ENCODE measurements around the gene CDC6.
A peak's percentile ranks its signal among the peaks of the same experiment; 100 is the strongest.

The CDC6 gene

DNA sequence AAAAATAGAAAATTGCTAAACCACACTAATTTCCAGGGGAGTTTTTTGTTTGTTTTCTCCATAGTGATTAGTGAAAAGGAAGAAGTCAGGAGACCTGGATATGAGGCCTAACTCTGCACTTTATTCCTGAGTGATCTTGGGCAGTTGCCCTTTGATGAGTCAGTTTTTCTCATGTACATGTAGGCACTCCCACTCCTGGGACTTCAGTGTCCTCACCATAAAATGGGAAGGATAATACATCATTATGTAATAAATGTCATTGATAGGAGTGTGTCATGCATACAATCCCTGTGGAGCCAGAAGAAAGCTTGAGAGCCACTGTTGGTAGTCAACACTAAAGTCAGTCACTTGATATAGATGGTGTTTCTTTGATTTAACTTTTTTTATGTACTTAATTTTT lies 36.1 kb upstream of the CDC6 start (continued):
- TF ChIP-seq, protein P1, sequence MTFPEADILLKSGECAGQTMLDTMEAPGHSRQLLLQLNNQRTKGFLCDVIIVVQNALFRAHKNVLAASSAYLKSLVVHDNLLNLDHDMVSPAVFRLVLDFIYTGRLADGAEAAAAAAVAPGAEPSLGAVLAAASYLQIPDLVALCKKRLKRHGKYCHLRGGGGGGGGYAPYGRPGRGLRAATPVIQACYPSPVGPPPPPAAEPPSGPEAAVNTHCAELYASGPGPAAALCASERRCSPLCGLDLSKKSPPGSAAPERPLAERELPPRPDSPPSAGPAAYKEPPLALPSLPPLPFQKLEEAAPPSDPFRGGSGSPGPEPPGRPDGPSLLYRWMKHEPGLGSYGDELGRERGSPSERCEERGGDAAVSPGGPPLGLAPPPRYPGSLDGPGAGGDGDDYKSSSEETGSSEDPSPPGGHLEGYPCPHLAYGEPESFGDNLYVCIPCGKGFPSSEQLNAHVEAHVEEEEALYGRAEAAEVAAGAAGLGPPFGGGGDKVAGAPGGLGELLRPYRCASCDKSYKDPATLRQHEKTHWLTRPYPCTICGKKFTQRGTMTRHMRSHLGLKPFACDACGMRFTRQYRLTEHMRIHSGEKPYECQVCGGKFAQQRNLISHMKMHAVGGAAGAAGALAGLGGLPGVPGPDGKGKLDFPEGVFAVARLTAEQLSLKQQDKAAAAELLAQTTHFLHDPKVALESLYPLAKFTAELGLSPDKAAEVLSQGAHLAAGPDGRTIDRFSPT (tag by site-specific recombination; IDR thresholded peaks at IDR 0.05), result peak; percentile 97
- TF ChIP-seq ZNF274 (IDR thresholded peaks at IDR 0.05; ENCODE audit: low read length) (no peak), ZNF274 (tag by site-specific recombination; IDR thresholded peaks at IDR 0.05; ENCODE audit: borderline replicate concordance) (no peak), KLF10 (tag by site-specific recombination; IDR thresholded peaks at IDR 0.05) (peak; percentile 87), KLF9 (tag by site-specific recombination; IDR thresholded peaks at IDR 0.05; ENCODE audit: low read depth) (peak; percentile 79), ZNF391 (tag by site-specific recombination; IDR thresholded peaks at IDR 0.05; ENCODE audit: borderline replicate concordance, low read depth) (peak; percentile 76; the same call in 1 of the 2 replicates), ZNF843 (tag by site-specific recombination; IDR thresholded peaks at IDR 0.05) (peak; percentile 74), ZNF133 (tag by site-specific recombination; IDR thresholded peaks at IDR 0.05) (no peak), ZNF24 (tag by site-specific recombination; IDR thresholded peaks at IDR 0.05) (0 out of 2 replicates have a peak, but pooled peaks have one; percentile 70), HOXD13 (CRISPR knock-in tag; IDR thresholded peaks at IDR 0.05; ENCODE audit: borderline replicate concordance) (0 out of 2 replicates have a peak, but pooled peaks have one; percentile 67), ZNF175 (tag by site-specific recombination; IDR thresholded peaks at IDR 0.05) (no peak), ZNF830 (tag by site-specific recombination; IDR thresholded peaks at IDR 0.05; ENCODE audit: low read depth) (no peak), ZNF701 (tag by site-specific recombination; IDR thresholded peaks at IDR 0.05) (no peak), GLIS1 (tag by site-specific recombination; IDR thresholded peaks at IDR 0.05) (no peak), HOXA7 (CRISPR knock-in tag; IDR thresholded peaks at IDR 0.05; ENCODE audit: borderline replicate concordance) (no peak), ZBTB17 (tag by site-specific recombination; IDR thresholded peaks at IDR 0.05) (peak; percentile 85), ZNF521 (tag by site-specific recombination; IDR thresholded peaks at IDR 0.05) (no peak), ZBTB48 (tag by site-specific recombination; IDR thresholded peaks at IDR 0.05) (no peak), ZNF354C (tag by site-specific recombination; IDR thresholded peaks at IDR 0.05; ENCODE audit: borderline replicate concordance, low read depth) (no peak), RBAK (tag by site-specific recombination; IDR thresholded peaks at IDR 0.05) (no peak), SALL2 (tag by site-specific recombination; IDR thresholded peaks at IDR 0.05; ENCODE audit: borderline replicate concordance) (no peak), ZNF768 (tag by site-specific recombination; IDR thresholded peaks at IDR 0.05) (no peak), ZFHX2 (tag by site-specific recombination; conservative IDR thresholded peaks at IDR 0.05) (peak; percentile 57), ZNF544 (tag by site-specific recombination; IDR thresholded peaks at IDR 0.05) (no peak), ZNF292 (tag by site-specific recombination; IDR thresholded peaks at IDR 0.05; ENCODE audit: borderline replicate concordance, low read depth) (no peak), ZFP41 (tag by site-specific recombination; IDR thresholded peaks at IDR 0.05; ENCODE audit: borderline replicate concordance) (no peak), BCL11B (tag by site-specific recombination; IDR thresholded peaks at IDR 0.05; ENCODE audit: low read depth) (no peak)
- TF ChIP-seq, protein P2, sequence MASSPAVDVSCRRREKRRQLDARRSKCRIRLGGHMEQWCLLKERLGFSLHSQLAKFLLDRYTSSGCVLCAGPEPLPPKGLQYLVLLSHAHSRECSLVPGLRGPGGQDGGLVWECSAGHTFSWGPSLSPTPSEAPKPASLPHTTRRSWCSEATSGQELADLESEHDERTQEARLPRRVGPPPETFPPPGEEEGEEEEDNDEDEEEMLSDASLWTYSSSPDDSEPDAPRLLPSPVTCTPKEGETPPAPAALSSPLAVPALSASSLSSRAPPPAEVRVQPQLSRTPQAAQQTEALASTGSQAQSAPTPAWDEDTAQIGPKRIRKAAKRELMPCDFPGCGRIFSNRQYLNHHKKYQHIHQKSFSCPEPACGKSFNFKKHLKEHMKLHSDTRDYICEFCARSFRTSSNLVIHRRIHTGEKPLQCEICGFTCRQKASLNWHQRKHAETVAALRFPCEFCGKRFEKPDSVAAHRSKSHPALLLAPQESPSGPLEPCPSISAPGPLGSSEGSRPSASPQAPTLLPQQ (tag by site-specific recombination; IDR thresholded peaks at IDR 0.05), result 0 out of 2 replicates have a peak, but pooled peaks have one; percentile 31
- TF ChIP-seq, protein P3, sequence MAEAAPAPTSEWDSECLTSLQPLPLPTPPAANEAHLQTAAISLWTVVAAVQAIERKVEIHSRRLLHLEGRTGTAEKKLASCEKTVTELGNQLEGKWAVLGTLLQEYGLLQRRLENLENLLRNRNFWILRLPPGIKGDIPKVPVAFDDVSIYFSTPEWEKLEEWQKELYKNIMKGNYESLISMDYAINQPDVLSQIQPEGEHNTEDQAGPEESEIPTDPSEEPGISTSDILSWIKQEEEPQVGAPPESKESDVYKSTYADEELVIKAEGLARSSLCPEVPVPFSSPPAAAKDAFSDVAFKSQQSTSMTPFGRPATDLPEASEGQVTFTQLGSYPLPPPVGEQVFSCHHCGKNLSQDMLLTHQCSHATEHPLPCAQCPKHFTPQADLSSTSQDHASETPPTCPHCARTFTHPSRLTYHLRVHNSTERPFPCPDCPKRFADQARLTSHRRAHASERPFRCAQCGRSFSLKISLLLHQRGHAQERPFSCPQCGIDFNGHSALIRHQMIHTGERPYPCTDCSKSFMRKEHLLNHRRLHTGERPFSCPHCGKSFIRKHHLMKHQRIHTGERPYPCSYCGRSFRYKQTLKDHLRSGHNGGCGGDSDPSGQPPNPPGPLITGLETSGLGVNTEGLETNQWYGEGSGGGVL (tag by site-specific recombination; IDR thresholded peaks at IDR 0.05), result peak; percentile 54; the same call in 1 of the 2 replicates
- TF ChIP-seq, protein P4, sequence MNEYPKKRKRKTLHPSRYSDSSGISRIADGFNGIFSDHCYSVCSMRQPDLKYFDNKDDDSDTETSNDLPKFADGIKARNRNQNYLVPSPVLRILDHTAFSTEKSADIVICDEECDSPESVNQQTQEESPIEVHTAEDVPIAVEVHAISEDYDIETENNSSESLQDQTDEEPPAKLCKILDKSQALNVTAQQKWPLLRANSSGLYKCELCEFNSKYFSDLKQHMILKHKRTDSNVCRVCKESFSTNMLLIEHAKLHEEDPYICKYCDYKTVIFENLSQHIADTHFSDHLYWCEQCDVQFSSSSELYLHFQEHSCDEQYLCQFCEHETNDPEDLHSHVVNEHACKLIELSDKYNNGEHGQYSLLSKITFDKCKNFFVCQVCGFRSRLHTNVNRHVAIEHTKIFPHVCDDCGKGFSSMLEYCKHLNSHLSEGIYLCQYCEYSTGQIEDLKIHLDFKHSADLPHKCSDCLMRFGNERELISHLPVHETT (tag by site-specific recombination; IDR thresholded peaks at IDR 0.05), result peak; percentile 81
- TF ChIP-seq, protein P5, sequence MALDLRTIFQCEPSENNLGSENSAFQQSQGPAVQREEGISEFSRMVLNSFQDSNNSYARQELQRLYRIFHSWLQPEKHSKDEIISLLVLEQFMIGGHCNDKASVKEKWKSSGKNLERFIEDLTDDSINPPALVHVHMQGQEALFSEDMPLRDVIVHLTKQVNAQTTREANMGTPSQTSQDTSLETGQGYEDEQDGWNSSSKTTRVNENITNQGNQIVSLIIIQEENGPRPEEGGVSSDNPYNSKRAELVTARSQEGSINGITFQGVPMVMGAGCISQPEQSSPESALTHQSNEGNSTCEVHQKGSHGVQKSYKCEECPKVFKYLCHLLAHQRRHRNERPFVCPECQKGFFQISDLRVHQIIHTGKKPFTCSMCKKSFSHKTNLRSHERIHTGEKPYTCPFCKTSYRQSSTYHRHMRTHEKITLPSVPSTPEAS (tag by site-specific recombination; IDR thresholded peaks at IDR 0.05), result no peak
- TF ChIP-seq, protein P6, sequence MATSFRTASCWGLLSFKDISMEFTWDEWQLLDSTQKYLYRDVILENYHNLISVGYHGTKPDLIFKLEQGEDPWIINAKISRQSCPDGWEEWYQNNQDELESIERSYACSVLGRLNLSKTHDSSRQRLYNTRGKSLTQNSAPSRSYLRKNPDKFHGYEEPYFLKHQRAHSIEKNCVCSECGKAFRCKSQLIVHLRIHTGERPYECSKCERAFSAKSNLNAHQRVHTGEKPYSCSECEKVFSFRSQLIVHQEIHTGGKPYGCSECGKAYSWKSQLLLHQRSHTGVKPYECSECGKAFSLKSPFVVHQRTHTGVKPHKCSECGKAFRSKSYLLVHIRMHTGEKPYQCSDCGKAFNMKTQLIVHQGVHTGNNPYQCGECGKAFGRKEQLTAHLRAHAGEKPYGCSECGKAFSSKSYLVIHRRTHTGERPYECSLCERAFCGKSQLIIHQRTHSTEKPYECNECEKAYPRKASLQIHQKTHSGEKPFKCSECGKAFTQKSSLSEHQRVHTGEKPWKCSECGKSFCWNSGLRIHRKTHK (tag by site-specific recombination; IDR thresholded peaks at IDR 0.05), result no peak

Measured in HEK293 (cell line).